Ramos (cell line): Measurements from ENCODE around the gene RFLNA.

Experiments
- in situ Hi-C: fragments of 300-500 bp; cut with MboI; formaldehyde crosslinking; loops from one replicate; pipeline ENCODE4 v1.14.3; 2022; ENCODE audit warnings: low sequenced_read_pairs; ENCODE audit not compliant: unreplicated experiment

RFLNA gene

GRCh38 chr12:124315372-124316044 lies 20.6 kb downstream of the RFLNA start:
- in situ Hi-C loops = loop anchor here (25.0 kb wide), 1 partner anchor 278 kb away; no protein-coding TSS in a partner anchor

GRCh38 chr12:124316257-124316900 lies 21.5 kb downstream of the RFLNA start:
- in situ Hi-C loops = loop anchor here (25.0 kb wide), 1 partner anchor 279 kb away; no protein-coding TSS in a partner anchor

GRCh38 chr12:124317400-124317799 lies 22.5 kb downstream of the RFLNA start:
- in situ Hi-C loops = loop anchor here (25.0 kb wide), 1 partner anchor 280 kb away; no protein-coding TSS in a partner anchor

GRCh38 chr12:124318278-124319020 lies 23.6 kb downstream of the RFLNA start:
- in situ Hi-C loops = loop anchor here (25.0 kb wide), 1 partner anchor 281 kb away; no protein-coding TSS in a partner anchor

GRCh38 chr12:124319368-124320050 lies 24.6 kb downstream of the RFLNA start:
- in situ Hi-C loops = loop anchor here (25.0 kb wide), 1 partner anchor 282 kb away; no protein-coding TSS in a partner anchor

- in situ Hi-C loops = loop anchor here (25.0 kb wide), 1 partner anchor 284 kb away; no protein-coding TSS in a partner anchor
These were observed 26.2 kb downstream of the RFLNA start for GRCh38 chr12:124321040-124321481.

GRCh38 chr12:124321556-124322270 lies 26.8 kb downstream of the RFLNA start:
- in situ Hi-C loops = loop anchor here (25.0 kb wide), 1 partner anchor 284 kb away; no protein-coding TSS in a partner anchor

- in situ Hi-C loops = loop anchor here (25.0 kb wide), 1 partner anchor 285 kb away; no protein-coding TSS in a partner anchor
These were observed 27.5 kb downstream of the RFLNA start for GRCh38 chr12:124322271-124322998.

GRCh38 chr12:124322999-124323328 lies 28.1 kb downstream of the RFLNA start:
- in situ Hi-C loops = loop anchor here (25.0 kb wide), 1 partner anchor 286 kb away; no protein-coding TSS in a partner anchor

- in situ Hi-C loops = loop anchor here (25.0 kb wide), 1 partner anchor 287 kb away; no protein-coding TSS in a partner anchor
These were observed 29.1 kb downstream of the RFLNA start for GRCh38 chr12:124323771-124324530.

GRCh38 chr12:124324803-124325705 lies 30.2 kb downstream of the RFLNA start:
- in situ Hi-C loops = loop anchor here (25.0 kb wide), 1 partner anchor 288 kb away; no protein-coding TSS in a partner anchor

GRCh38 chr12:124326104-124326503 lies 31.2 kb downstream of the RFLNA start:
- in situ Hi-C loops = no loop called here

GRCh38 chr12:124326871-124327270 lies 32.0 kb downstream of the RFLNA start:
- in situ Hi-C loops = no loop called here

GRCh38 chr12:124327362-124328043 lies 32.6 kb downstream of the RFLNA start:
- in situ Hi-C loops = no loop called here

GRCh38 chr12:124328116-124328515 lies 33.2 kb downstream of the RFLNA start:
- in situ Hi-C loops = no loop called here

GRCh38 chr12:124328636-124329035 lies 33.7 kb downstream of the RFLNA start:
- in situ Hi-C loops = no loop called here
